GM18508 (cell line): Measurements from ENCODE around the gene ENTREP1.
"Not testable (repeated sequence)": the region's sequence is repeated elsewhere in the genome, so short reads cannot be mapped to it uniquely, and the experiment has no call there.

Experiments used
- ATAC-seq: cut with Tn5 transposase; IDR thresholded peaks from one replicate; pipeline ENCODE4 v1.9.1; 2021; ENCODE audit warnings: moderate number of reproducible peaks; ENCODE audit not compliant: insufficient read depth, unreplicated experiment

Gene ENTREP1, protein sequence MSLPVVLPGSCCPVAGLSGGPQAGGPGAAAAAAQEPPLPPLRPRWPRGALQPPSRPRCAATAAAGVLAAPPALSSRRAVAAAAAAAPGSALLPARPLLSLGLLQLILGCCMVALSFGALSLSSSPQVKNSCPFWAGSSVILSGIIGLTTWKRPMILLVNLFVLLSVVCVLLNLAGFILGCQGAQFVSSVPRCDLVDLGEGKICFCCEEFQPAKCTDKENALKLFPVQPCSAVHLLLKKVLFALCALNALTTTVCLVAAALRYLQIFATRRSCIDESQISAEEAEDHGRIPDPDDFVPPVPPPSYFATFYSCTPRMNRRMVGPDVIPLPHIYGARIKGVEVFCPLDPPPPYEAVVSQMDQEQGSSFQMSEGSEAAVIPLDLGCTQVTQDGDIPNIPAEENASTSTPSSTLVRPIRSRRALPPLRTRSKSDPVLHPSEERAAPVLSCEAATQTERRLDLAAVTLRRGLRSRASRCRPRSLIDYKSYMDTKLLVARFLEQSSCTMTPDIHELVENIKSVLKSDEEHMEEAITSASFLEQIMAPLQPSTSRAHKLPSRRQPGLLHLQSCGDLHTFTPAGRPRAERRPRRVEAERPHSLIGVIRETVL

GRCh38 chr9:69324549-69325401 is at the start of gene ENTREP1:
TSS of gene ENTREP1 (plus strand) at chr9:69325215. CDS start at chr9:69325310, 95 bp downstream.
- ATAC-seq = no peak

- ATAC-seq = no peak
Observed at GRCh38 chr9:69276775-69277174, 48.2 kb upstream of the ENTREP1 start.

DNA sequence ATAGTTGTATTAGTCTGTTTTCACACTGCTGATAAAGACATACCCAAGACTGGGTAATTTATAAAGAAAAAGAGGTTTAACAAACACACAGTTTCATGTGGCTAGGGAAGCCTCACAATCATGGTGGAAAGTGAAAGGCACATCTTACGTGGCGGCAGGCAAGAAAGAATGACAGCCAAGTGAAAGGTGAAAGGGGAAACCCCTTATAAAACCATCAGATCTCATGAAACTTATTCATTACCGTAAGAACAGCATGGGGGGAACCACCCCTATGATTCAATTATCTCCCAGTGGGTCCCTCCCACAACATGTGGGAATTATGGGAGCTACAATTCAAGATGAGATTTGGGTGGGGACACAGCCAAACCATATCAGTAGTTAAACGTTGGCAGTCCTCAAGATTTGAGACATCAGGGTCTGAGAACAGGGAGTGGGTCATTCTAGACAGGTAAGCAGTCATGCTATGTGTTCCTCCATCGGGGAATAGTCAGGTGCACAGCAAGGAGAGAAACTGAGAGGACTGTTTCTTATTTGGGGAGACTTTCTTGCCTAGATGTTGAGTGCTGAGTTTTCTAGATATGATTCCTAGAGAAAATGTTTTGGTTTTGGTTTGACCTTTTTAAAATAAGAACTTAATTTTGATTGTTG is 45.8 kb upstream of the ENTREP1 start:
- ATAC-seq = no peak

DNA sequence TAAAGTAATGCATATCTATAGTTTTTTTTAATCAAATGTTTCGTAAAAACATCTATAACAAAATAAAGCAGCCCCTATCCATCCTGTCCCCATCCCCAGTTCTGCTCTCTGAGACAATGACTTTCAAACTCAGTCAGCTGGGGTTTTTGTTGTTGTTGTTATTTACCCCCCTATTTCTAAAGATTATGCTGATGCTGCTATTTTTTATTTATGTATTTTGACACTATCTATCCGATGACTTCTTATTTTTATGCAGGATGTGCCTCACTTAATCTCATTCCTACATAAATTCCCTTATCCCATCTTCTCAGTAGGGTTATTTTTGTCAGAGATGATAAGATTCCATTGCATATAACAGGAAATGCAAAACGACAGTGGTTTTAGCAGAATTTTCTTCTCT is 45.3 kb upstream of the ENTREP1 start:
- no peak for ATAC-seq

GRCh38 chr9:69283003-69283402 is 42.0 kb upstream of the ENTREP1 start:
- ATAC-seq = no peak

DNA sequence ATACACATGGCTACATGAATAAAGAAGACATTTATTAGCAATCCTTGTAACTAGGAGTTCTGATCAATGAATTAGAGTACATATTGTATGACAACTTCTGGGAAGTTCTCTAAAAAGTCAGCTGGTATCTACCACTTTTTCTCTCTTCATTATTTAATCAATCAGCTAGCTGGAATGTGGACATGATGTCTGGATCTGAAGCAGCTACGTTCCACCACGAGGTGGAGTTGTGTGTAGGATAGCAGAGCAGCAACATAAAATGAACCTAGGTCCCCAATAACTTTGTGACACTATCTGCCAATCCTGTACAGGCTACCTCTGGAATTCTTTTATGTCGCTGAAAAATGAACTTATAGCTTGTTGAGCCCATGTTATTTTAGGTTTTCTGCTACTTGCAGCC is 32.9 kb upstream of the ENTREP1 start:
- ATAC-seq = no peak

- ATAC-seq = no peak
Observed at GRCh38 chr9:69293156-69293555, 31.9 kb upstream of the ENTREP1 start.

DNA sequence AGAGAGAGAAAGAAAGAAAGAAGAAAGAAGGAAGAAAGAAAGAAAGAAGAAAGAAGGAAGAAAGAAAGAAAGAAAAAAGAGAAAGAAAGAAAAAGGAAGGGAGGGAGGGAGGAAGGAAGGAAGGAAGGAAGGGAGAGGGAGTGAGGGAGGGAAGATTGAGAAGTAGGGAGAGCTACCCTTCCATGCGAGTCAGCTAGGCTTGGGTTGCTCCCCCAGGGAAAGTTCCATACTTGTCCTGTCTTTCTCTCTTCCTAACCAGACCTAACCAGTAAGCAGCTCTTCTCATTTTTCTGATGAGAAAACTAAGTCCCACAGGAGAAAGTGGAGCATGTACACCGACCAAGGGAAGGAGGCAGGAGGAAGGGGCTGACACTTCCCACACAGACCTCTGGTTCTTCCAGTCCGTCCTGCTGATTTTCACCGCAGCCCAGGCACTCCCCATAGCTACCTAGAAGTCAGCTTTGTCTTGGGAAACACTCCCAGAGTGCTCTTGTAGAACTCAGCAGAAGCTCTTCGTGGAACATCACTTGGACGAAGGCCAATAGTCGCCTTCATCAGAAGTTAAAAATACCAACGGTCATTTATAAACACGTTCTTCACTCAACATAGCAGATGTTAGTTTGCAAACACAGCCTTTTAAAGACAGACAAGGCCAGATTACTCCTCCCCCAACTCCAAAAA is 29.0 kb upstream of the ENTREP1 start:
- no peak for ATAC-seq

DNA sequence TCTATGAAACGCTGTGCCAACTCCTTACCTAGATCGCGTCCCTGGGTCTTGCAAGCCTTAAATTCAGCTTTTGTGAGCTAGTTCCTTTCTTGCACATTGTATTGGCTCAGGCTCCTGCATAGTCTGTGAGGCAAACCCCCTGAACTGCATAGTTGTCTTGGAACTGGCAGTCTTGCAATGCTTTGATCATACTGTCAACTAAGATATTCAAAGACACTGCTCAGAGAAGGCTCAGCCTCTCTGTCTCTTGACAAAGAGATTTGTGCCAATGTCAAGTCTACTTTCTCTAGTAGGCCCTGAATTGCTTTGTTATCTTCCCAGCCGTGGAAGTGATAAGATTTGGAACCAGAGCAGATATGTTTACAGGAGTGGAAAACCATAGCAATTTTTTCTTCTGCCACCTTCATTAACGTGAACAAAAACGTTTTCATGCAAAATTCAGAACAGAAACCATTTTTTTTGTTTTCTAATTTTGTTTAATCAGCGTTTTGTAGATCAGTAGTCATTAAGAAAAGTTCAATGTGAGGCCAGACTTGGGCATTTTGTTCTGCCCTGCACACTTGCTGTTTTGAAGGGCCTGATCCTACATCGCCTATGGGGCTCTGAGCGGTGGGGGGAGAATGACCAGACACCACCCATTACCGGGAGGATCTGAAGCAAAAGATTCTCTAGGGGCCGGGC is 27.6 kb upstream of the ENTREP1 start:
- ATAC-seq = no peak

DNA sequence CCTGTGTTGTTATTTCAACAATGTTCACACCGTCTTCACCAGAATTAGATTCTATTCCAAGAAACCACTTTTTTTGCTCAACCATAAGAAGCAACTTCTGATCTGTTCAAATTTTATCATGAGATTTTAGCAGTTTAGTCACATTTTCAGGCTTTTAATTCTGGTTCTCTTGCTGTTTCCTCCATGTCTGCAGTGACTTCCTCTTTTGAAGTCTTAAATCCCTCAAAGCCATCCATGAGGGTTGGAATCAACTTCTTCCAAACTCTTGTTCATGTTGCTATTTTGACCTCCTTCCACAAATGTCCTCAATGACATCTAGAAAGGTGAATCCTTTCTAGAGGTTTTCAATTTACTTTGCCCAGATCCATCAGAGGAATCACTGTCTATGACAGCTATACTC is 25.7 kb upstream of the ENTREP1 start:
- ATAC-seq = no peak

DNA sequence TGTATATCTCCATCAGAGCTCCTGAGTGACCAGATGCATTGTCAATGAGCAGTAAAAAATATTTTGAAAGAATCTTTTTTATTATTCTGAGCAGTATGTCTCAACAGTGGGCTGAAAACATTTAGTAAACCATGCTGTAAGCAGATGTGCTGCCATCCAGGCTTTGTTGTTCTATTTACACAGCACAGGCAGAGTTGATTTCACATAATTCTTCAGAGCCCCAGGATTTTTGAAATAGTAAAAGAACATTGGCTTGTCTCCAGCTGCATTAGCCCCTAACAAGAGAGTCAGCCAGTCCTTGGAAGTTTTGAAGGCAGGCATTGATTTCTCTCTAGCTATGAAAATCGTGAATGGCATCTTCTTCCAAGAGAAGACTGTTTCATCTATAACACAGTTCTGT is 25.2 kb upstream of the ENTREP1 start:
- no peak for ATAC-seq

DNA sequence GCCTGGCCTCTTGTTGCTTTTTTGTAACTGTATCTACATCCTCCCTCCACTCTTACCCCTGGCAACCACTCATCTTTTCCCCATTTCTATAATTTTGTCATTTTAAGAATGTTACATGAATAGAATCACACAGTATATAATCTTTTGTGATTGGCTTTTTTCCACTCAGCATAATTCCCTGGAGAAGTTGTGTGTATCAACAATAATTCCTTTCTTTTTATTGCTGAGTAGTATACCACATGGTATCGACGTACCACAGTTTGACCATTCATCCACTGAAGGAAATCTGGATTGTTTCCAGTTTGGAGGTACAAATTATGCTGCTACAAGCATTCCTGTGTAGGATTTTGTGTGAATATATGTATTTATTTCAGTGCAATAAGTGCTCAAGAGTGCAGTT is 21.7 kb upstream of the ENTREP1 start:
- no peak for ATAC-seq

GRCh38 chr9:69306895-69307445 is 18.0 kb upstream of the ENTREP1 start:
- ATAC-seq = not testable (repeated sequence)

GRCh38 chr9:69307446-69308205 is 17.4 kb upstream of the ENTREP1 start:
- no peak for ATAC-seq

- no peak for ATAC-seq
Observed at GRCh38 chr9:69308206-69308931, 16.6 kb upstream of the ENTREP1 start.

- no peak for ATAC-seq
Observed at GRCh38 chr9:69313175-69313574, 11.8 kb upstream of the ENTREP1 start.

- ATAC-seq = no peak
Observed at GRCh38 chr9:69314547-69314946, 10.5 kb upstream of the ENTREP1 start.

- no peak for ATAC-seq
Observed at GRCh38 chr9:69317081-69317480, 7.9 kb upstream of the ENTREP1 start.
